Endodermal cell (in vitro differentiated cells): ENCODE measurements around the gene MADD. TPM values are rescaled to one million over a fixed set of nuclear protein-coding genes. Genes with fewer than 3 reads are reported as not detected.

Experiments
- DNase-seq: peaks from one replicate; pipeline ENCODE4 v3.0.0-alpha.2; 2017
- H3K27ac ChIP-seq: 2 replicates; pipeline ENCODE4 v1.5.1; 2013; ENCODE audit warnings: mild to moderate bottlenecking, low read depth, low read length, moderate library complexity
- H3K27me3 ChIP-seq: 2 replicates; pipeline ENCODE4 v1.6.1; 2013; ENCODE audit warnings: mild to moderate bottlenecking, low read length, moderate library complexity; ENCODE audit not compliant: insufficient read depth, control insufficient read depth, poor library complexity, severe bottlenecking
- H3K36me3 ChIP-seq: 2 replicates; pipeline ENCODE4 v1.7.0; 2013; ENCODE audit warnings: mild to moderate bottlenecking, low read length, moderate library complexity; ENCODE audit not compliant: control insufficient read depth, insufficient read depth
- H3K4me1 ChIP-seq: one replicate; pipeline ENCODE4 v1.7.0; 2013; ENCODE audit warnings: low read length; ENCODE audit not compliant: control insufficient read depth, insufficient read depth
- H3K4me3 ChIP-seq: 2 replicates; pipeline ENCODE4 v1.5.1; 2013; ENCODE audit warnings: mild to moderate bottlenecking, low read length, moderate library complexity
- H3K9ac ChIP-seq: 2 replicates; pipeline ENCODE4 v1.6.1; 2013; ENCODE audit warnings: mild to moderate bottlenecking, low read length, moderate library complexity; ENCODE audit not compliant: poor library complexity, severe bottlenecking; ENCODE audit errors: extremely low read depth
- H3K9me3 ChIP-seq: 2 replicates; pipeline ENCODE4 v1.6.1; 2013; ENCODE audit warnings: mild to moderate bottlenecking, low read length, moderate library complexity; ENCODE audit not compliant: control insufficient read depth
- H3K27ac Mint-ChIP-seq: 2 replicates; pipeline ENCODE4 v1.8.0; 2020; ENCODE audit warnings: mixed read lengths
- H3K27me3 Mint-ChIP-seq: 2 replicates; pipeline ENCODE4 v1.8.0; 2021; ENCODE audit warnings: mild to moderate bottlenecking, mixed read lengths; ENCODE audit not compliant: insufficient read depth
- H3K36me3 Mint-ChIP-seq: 2 replicates; pipeline ENCODE4 v1.8.0; 2020; ENCODE audit warnings: low read depth, mixed read lengths
- H3K4me1 Mint-ChIP-seq: 2 replicates; pipeline ENCODE4 v1.8.0; 2020; ENCODE audit warnings: mixed read lengths
- H3K4me3 Mint-ChIP-seq: 2 replicates; pipeline ENCODE4 v1.8.0; 2020; ENCODE audit warnings: mild to moderate bottlenecking, moderate library complexity, mixed read lengths
- H3K9me3 Mint-ChIP-seq: 2 replicates; pipeline ENCODE4 v1.8.0; 2020; ENCODE audit warnings: mild to moderate bottlenecking, mixed read lengths
- WGBS, 2 experiments: methylation state at CpG; one replicate each; pipeline versions ENCODE4 v1.1.5 to v1.1.7; 2013; ENCODE audit warnings: missing lambda C conversion rate in 2 of 2, mixed read lengths in 1 of 2; ENCODE audit not compliant: insufficient coverage in 1 of 2, insufficient read length in 1 of 2; 5-methylcytosine and 5-hydroxymethylcytosine counted together
- total RNA-seq, 2 donors: library from RNA; stranded (reverse); fragmentation: NEBNext Ultra II Directional in 1 of 2; extraction: Animal tissue kit (Norgen Biotek cat#: 25700) in 1 of 2; gene quantifications; 2 replicates in 1 of 2; 3 replicates in 1 of 2; pipeline ENCODE4 v1.2.1, GENCODE V29; 2021
- TF ChIP-seq, protein P1 (sequence below): fragments of 200-600 bp; sonication (generic); conservative IDR thresholded peaks from 2 replicates; pipeline ENCODE4 v1.5.0; 2021; ENCODE audit warnings: antibody characterized with exemption, mild to moderate bottlenecking

MADD gene
- total RNA-seq, 2 donors from 2014 or later = 30.2 to 36.0 TPM

DNA sequence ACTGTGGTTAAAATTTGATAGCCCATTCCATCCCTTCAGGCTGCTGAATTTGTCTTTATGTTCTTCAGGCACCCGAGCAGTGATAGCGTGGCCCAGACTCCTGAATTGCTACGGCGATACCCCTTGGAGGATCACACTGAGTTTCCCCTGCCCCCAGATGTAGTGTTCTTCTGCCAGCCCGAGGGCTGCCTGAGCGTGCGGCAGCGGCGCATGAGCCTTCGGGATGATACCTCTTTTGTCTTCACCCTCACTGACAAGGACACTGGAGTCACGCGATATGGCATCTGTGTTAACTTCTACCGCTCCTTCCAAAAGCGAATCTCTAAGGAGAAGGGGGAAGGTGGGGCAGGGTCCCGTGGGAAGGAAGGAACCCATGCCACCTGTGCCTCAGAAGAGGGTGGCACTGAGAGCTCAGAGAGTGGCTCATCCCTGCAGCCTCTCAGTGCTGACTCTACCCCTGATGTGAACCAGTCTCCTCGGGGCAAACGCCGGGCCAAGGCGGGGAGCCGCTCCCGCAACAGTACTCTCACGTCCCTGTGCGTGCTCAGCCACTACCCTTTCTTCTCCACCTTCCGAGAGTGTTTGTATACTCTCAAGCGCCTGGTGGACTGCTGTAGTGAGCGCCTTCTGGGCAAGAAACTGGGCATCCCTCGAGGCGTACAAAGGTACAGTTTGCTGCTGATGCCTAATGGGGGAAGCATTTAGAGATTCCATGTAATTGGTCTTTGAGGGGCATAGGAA is 4.7 kb downstream of the MADD start:
- 95 to 98% methylated on average over 24 to 28 of the region's 28 CpGs for WGBS, 2 experiments
- Mint-ChIP-seq H3K36me3 (peaks cover 38% of the 10 kb centered on the region), H3K4me3 (no peak overlapping the region), H3K27me3 (no peaks in the 10 kb centered on the region), H3K27ac (no peak overlapping the region), H3K9me3 (no peaks in the 10 kb centered on the region), H3K4me1 (peaks cover 39% of the 10 kb centered on the region)
- TF ChIP-seq, protein P1, sequence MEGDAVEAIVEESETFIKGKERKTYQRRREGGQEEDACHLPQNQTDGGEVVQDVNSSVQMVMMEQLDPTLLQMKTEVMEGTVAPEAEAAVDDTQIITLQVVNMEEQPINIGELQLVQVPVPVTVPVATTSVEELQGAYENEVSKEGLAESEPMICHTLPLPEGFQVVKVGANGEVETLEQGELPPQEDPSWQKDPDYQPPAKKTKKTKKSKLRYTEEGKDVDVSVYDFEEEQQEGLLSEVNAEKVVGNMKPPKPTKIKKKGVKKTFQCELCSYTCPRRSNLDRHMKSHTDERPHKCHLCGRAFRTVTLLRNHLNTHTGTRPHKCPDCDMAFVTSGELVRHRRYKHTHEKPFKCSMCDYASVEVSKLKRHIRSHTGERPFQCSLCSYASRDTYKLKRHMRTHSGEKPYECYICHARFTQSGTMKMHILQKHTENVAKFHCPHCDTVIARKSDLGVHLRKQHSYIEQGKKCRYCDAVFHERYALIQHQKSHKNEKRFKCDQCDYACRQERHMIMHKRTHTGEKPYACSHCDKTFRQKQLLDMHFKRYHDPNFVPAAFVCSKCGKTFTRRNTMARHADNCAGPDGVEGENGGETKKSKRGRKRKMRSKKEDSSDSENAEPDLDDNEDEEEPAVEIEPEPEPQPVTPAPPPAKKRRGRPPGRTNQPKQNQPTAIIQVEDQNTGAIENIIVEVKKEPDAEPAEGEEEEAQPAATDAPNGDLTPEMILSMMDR = no peak
- H3K9ac ChIP-seq = no peak overlapping the region
- no peaks in the 10 kb centered on the region for H3K27me3 ChIP-seq
- peaks cover 19% of the 10 kb centered on the region for H3K4me1 ChIP-seq
- peaks cover 26% of the 10 kb centered on the region for H3K36me3 ChIP-seq
- H3K9me3 ChIP-seq = no peaks in the 10 kb centered on the region
- no peak overlapping the region for H3K27ac ChIP-seq
- no peak overlapping the region for H3K4me3 ChIP-seq
- DNase-seq = no peak

DNA sequence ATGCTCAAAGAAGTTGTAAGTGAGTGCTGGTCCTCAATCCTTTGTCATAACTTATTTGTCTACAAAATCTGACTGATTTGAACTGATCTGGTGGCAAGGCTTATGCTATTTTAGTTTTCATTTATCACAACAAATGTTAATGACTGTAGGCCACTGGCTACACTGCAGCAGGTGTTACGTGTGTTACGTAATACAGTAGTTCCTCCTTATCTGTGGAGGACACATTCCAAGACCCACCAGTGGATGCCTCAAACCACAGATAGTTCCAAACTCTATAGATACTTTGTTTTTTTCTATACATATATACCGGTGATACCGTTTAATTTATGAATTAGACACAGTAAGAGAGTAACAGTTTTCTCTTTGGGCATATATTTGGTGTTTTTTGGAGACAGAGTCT is 7.0 kb downstream of the MADD start:
- H3K4me3 Mint-ChIP-seq = no peak overlapping the region
- no peak overlapping the region for H3K27ac Mint-ChIP-seq
- no peaks in the 10 kb centered on the region for H3K9me3 ChIP-seq
- peaks cover 50% of the 10 kb centered on the region for H3K36me3 Mint-ChIP-seq
- no peak overlapping the region for H3K27ac ChIP-seq
- no peak for DNase-seq
- H3K4me1 ChIP-seq = peaks cover 12% of the 10 kb centered on the region
- TF ChIP-seq, protein P1 = no peak
- WGBS, 2 experiments = 95 to 100% methylated on average over 3 of the region's 4 CpGs
- H3K36me3 ChIP-seq = peaks cover 37% of the 10 kb centered on the region
- H3K4me3 ChIP-seq = peak overlapping the region; percentile 0
- no peaks in the 10 kb centered on the region for H3K27me3 ChIP-seq
- H3K9ac ChIP-seq = no peak overlapping the region
- H3K4me1 Mint-ChIP-seq = peaks cover 24% of the 10 kb centered on the region
- no peaks in the 10 kb centered on the region for H3K27me3 Mint-ChIP-seq
- no peaks in the 10 kb centered on the region for H3K9me3 Mint-ChIP-seq

DNA sequence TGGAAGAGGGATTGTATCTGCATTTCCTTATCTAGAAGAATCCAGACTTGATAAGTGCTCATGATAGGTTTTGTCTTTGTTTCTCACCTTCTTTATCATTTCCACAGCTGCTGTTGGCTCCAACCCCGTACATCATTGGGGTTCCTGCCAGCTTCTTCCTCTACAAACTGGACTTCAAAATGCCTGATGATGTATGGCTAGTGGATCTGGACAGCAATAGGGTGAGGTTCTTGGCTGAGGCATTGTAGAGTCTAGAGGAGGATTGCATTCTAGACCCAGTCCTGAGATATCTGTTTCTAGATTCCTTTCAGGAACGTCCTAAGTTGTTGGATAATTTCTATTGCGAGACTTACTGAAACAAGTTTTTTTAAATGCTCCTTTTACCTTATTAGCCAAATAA is 8.1 kb downstream of the MADD start:
- Mint-ChIP-seq H3K9me3 (no peaks in the 10 kb centered on the region), H3K27ac (no peak overlapping the region), H3K4me3 (no peak overlapping the region), H3K4me1 (peaks cover 20% of the 10 kb centered on the region), H3K27me3 (no peaks in the 10 kb centered on the region), H3K36me3 (peaks cover 58% of the 10 kb centered on the region)
- Histone ChIP-seq H3K36me3 (peaks cover 45% of the 10 kb centered on the region), H3K4me3 (no peak overlapping the region), H3K9ac (no peak overlapping the region), H3K27ac (no peak overlapping the region), H3K9me3 (no peaks in the 10 kb centered on the region), H3K27me3 (no peaks in the 10 kb centered on the region), H3K4me1 (peaks cover 10% of the 10 kb centered on the region)
- WGBS, 2 experiments = 85 to 87% methylated on average over 2 to 3 of the region's 3 CpGs
- TF ChIP-seq, protein P1 = no peak
- DNase-seq = no peak
